SHP77 treated with DMSO at 0.1 percent for 48 hours (cell line): ENCODE results near the gene AOPEP.

Source experiments
- DNase-seq: peaks from one replicate; lab custom pipeline; 2025; lab: John Stamatoyannopoulos, UW

AOPEP gene

DNA sequence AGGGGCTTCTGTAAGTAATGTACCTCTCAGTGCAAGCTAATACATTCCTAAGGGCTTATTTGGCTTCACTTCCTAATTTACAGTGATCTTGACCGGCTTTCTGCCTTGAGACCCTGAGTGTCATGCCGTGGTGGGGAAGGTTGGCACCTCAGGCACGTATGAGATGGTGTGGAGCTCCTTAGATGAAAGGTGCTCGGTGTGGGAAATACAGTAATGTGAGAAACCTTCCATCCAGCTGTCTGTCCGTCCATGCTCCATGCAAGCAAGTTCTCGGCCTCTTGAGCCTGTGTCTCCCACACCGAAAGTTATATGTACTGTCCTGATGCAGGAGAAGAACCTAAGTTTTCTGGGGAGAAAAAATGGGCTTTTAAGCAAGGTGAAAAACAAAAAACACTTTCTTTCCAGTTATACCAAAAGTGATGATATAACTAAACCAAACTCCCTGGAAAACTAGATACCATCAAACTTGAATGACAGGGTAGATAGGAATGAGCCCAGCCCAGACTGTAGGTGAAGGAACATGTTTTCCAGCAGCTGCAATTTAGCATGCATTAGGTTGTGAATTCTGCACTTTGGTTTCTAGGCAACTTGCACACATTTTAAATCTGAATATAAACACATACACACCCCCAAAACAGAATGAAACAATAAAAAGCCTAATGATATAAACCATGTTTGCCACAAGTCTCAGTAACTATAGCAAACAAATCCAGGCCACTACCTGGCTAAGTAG lies 311.5 kb downstream of the AOPEP start:
- no peak for DNase-seq

DNA sequence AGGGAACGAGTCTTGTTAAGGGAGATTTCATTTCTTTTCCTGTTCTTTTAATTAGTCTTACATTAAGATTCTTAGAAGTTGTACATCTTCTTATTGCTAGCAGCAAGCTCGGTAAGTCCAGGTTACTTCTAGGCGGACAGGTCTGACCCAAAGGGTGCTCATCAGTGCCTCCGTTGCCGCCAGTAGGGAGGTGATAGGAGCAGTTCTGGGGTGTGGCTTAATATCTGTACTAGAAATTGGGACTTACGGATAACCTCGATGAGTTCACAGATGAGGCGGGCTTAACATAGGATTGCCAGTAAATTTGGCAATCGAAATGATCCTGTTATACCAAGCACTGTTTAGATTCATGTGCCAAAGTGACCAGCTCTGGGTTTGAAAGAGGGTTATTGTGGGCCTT lies 312.2 kb downstream of the AOPEP start:
- no peak for DNase-seq

DNA sequence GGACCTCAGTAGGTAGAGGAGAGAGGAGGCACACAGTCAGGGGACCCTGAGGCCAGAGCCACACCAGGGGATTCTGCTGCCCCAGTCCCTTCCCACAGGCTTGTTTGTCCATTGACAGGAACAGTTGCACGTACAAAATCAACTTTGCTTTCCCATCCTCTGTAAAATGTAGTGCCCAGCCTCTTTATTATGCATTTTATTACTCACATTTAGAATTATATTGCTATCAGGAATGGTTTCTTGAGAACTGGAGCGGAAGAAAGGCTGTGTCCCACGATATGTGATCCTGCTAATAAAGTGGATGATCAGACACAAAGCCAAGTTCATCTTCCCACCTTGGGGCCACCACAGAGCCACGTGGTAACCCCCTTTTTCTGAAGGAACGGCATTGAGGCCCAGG lies 313.6 kb downstream of the AOPEP start:
- no peak for DNase-seq

DNA sequence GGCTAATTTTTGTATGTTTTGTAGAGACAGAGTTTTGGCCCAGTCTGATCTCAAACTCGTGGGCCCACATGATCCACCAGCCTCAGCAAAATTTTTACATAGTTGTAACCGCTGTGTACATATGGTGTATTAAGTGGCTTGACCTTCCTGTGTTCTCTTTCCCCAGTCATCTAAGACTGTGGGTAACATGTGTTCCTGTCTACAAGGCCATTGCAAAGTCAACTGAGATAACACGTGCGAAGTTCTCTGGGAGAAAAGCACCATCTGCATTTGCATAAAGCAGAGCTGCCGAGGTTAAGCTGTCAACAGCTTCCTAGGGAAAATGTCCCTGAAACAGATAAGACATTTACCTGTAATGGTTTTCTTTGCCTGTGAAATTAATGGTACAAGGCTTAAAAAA lies 317.3 kb downstream of the AOPEP start:
- DNase-seq: no peak

DNA sequence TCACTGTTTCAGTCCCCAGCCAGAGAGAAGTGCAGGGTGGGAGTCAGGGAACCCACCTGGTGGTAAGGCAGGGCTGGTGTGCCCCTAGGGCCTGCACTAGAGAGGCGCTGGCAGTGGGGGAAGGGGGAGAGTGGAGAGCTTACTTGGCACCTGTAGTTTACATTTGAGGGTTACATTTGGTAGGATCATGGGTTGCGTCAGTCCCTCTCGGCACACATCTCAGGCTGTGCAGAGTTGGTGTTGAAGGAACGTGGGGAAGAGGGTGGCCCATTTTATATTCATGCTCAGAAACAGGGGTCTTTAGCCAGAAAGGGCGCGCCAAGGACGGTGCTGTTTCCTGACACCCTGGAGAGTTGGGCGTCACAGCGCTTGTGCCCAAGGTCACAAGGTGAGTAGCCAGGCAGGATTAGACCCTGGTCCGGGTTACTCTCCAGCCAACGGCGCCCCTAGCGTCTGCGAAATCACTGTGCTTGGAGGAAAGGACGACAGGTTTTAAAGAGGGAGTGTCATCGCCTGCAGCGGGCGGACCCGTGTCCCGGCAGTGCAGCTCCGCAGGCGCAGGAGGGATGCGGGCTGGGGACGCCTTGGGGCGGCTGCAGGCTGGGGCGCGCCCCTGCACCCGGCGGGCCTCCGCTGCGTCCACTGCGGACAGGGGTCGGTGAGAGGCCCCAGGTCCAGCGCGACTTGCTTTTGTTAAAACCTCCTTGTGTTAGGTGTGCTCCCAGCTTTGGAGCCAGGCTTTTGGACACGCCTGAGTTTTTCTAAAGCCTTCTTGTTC lies 318.4 kb downstream of the AOPEP start:
- no peak for DNase-seq

DNA sequence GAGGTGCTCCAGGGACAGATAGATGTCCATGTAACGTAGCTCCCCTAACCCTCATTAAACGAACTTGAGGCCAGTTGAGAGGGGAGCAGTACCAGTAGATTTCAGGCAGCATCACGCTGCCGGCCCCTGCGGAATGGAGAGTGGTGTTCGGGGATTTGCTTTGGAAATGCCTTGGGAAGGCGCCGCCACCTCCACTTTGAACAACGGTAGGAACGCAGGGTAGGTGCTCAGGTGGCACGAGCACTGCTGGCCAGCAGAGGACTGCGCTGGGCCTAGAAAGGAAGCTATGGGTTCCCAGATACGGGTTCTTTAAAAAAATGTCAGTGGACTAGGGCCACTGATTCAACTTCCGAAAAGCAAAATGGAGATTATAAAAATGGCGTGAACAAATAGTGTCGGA lies 319.3 kb downstream of the AOPEP start:
- no peak for DNase-seq

DNA sequence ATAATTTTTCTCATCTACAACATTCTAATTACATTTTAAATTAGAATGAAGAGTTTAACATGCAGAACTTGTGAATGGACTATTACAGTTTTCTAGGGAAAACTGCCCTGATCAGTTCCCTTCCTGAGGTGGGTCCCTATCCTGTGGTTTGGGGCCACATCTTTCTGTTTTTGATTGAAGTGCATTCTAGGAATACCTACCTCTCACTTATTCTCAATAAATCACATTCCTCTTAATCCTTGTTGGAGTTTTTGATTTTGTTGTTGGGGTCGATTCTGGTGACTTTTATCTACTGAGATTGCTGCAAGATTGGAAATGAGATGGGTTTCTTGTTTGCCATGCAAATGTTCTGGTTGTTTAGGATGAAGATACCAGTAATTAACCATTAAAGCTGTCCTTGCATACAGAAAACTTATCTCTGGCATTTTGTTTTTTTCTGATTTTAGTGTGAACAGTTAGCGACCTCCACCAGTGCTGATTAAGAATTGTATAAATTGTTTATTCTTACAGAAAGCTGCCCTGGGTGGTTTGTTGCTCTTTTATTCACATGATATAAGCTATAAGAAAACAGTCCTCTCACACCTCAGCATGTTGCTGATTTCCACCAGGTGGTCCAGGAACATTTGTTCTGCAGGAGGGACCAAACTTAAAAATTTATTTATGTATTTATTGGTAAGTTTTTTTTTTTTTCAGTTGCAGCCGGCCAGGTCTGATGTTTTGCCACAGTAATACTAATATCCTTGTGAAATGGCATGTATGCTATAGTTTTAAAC lies 321.1 kb downstream of the AOPEP start:
- no peak for DNase-seq

DNA sequence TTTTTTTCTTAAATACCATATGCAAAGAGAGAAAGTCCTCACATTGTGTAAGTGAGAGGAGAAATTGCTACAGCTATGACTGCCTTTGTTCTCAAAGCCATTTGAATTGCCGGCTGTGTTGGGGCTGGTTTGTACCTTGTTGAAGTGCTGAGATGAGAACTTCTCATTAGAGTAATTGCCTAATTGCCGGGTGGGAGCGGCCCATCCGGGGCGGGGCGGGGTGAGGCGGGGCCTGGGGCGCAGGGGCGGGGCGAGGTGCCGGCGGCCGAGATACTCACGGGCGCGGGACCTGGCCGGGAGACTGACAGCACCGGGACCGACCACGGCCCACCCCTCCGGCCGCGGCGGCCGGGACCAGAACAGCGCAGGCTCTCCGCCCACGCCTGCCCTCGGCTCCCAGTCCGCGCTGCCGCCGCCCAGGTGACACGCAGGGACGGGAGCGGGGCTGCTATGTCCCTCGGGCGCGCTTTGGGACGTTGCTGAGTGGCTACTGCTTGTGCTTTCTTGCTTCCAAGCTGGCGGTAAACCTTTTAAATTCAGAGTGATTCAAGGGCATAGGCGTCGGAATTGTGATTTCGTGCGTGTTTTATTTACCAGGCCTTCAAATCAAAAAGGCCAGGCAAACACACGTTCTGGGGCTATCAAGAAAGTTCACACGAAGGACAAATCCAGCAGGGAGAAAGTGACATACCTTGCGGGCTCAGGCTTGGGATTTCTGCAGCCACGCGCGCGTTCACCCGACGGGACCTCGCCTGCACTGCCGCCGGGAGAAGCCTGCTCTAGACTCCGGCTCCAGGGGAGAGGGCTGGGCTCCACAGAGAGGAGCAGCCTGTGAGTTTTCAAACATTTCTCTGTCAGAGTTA lies 322.0 kb downstream of the AOPEP start:
- DNase-seq: no peak

DNA sequence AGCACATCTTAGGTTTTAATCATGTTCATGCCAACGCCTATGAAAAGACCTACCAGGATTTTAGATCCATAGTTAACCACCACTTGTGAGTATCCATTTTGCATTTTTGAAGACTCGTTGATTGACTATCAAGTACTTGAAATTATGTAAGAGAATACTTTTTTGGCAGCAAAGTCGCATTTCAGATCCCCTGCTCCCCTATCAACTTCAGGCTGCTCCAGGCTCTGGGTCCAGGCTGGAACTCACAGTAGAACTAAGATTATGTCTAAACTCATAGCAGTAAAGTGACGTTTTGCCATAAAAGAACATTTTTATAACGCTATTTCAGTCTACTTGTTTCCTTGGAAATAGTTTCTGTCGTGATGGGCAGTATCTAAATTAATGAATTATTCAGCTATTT lies 323.3 kb downstream of the AOPEP start:
- no peak for DNase-seq

DNA sequence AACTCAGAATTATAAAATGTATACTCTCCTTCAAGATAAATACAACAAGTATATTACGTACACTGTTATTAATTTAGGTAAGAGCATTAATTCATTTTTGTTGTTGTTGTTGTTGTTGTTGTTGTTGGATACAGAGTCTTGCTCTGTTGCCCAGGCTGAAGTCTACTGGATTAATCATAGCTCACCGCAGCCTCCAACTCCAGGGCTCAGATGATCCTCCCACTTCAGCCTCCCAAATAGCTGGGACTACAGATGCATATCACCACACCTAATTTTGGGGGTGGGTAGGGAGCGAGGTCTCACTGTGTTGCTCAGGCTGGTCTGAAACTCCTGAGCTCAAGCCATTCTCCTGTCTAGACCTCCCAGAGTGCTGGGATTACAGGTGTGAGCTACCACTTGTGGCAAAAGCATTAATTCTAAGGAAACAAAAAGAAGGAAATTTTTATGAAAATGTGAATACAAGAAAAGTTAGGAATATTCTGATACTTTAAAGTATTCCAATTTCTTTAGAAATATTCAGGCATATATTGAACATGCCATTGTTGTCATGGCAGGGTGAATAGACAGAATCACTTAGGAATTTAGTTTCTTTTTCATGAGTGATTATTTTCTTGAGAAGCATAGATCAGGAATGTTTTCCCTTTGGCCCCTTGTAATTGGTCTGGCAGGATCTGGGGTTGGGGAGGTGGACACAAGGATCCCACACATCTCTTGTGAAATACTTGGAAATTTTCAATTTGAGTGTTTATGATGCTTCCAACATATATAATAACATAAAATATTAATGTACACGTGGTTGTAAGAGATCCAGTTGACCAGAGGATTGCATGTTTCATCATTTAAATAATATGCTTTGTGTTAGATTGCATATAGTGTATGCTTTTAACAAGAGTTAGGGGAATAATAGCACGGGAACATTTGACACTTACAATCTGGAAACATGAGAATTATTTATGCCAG lies 327.4 kb downstream of the AOPEP start:
- DNase-seq: no peak

DNA sequence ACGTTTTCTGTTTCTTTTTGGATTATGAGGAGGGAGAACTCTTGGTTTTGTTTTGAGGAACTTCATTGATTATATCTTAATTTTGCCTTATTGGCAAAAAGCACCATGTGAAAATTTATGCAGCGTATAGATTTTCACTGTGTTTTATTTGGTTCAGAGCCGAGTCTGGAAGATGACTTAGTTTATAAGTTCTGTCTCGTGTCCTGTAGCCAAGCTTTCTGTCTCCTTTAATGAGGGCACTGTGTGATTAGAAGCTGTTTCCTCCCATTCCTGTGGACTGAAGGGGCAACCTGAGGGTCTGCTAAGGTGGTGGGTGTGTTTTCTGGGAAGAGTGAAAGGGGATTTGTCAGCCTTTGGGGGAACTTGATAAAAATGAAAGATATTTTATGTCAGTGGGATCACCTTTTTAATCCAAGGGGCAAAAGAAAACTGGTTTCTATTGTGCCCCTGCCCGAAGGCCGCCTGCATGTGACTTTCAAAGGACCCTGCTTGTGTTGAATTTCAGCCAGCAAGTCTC lies 328.9 kb downstream of the AOPEP start:
- DNase-seq: no peak

DNA sequence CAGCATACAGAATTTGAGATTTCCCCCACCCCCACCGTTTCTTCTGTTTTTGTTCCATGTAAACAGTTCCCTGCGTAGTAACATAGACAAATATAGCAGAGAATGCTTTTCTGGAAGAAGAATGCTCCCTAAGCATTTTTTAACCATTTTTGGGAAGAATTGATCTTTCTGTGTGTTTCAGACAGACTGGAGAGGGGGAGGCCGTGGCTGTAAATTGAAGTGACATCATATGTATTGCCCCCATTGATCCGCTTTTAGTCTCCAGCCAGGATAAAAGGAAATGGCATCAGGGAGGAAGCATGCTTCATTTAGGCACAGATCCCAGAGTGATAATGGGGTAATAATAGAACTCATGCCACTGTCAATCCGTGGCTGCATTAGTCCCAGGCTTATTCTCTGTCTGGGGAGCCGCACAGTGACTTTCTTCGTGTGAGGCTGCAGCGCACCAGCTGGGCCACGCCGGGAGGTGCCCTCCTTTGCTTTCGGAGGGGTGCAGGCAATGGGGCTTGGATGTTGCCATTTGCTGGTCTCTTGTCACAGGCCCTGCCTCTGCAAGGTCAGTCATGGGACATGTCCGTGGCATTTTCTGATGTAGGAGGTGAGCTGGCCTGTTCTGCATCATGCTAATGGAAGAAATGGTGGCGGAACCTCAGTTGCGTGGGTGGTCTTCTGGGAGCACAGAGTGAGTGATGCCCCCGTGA lies 329.5 kb downstream of the AOPEP start:
- DNase-seq: no peak

DNA sequence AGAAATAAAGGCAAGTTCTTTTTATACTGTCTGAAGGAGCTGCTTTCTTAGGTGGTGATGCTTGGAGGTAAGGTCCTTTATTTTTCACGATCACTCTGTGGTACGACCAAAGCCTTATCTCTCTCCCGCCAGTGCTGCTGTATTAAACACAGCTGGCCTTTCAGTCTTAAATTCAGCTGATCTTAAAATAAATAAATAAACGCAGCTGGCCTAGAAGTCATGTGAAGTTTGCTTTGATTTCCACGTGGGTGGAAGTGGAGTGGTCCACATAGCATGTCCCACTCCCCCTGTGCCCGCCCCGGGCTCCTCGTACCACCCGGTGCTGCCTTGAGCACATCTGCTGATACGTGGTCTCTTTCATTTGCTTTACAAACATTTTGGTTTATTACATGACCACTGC lies 330.6 kb downstream of the AOPEP start:
- no peak for DNase-seq

DNA sequence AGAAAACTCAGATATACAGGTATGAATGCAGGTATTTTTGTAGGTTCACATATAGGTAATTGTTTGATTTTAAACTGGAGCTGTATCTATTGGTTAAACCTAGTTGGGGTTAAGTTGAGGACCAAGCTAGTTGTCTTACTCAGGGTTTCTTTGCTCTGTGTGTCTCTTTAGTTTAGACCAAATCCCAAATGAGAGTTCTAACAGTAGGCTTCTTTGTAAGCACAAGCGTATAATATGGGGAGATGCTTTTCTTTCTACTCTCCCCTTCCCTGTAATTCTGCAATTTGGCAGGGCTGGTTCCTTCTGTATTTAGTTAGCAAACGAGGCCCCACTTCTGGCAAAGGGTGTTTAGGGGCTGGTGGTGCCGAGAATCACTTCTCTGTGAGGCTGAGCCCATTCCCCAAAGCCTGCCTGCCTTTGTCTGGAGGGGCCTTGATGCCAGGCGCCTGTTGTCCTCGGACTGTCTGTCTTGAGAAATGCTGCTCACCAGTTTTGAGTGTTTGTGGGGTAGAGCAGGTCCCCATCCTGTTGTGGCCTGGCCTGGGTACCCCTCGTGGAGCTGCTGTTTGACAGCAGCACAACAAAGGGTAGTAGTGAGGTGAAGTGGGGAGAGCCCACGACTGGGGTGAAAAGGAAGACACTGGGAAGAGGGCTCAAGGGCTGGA lies 331.8 kb downstream of the AOPEP start:
- DNase-seq: no peak

DNA sequence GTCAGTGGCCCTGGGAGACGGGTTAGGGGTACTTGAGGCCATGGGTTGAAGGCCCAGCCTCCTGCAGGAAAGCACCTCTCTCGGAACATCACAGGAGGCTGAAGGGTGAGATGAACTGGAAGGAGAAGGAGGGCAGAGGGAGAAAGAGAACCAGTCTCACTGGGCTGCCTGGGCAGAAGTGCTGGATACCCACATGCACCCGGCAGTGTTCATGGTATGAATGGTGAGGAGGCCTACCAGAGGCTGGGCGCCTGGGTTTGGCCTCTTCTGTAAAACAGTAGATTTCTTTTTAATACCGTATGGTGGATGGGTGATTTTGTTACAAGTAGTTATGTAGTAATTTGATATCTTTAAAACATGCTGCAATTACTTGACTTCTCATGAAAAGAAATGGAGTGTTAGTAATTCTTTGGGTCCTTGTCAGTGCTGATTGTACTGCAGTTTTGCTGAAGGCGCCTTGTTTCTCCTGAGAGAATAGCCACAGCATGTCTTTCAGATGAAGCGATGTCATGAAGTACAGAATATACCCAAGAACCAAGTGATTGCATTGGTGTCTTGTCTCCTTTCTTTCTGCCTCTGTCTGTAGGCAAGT lies 332.4 kb downstream of the AOPEP start:
- DNase-seq: no peak

DNA sequence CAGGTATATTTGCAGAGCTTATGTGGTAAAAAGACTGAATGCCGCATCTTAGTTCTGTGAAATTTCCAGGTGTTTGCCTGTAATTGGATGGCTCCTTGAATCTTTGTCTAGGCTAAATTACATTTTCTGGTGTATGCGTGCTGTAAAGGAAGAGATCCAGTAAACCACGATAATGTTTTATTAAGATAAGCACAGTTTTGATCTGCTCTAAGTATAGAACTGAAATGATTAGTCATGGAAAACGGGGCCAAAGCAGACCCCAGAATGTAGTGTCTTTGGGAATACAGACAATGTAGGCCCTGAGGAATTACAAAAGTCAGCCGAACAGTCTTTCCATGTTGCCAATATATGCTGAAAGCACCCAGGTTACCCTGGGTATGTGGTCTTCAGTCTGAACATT lies 333.7 kb downstream of the AOPEP start:
- no peak for DNase-seq

DNA sequence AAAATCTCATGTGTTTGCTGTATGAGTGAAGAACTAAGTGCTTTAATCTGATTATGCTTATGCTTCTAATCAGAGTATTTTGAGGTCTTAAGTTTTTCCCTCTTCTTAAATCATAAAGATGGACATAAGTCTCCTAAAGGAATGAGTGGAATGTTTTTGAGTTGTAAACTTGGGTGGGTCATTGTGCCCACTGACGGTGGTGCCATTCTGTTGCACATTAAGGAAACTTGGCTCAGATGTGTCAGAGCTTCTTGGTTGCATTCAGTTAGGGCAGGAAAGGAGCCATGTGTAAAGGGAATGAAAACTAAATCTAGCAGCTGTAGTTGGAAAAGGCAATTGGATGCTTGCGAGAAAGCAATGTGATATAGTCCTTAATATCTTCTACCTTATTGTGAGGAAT lies 334.4 kb downstream of the AOPEP start:
- no peak for DNase-seq

DNA sequence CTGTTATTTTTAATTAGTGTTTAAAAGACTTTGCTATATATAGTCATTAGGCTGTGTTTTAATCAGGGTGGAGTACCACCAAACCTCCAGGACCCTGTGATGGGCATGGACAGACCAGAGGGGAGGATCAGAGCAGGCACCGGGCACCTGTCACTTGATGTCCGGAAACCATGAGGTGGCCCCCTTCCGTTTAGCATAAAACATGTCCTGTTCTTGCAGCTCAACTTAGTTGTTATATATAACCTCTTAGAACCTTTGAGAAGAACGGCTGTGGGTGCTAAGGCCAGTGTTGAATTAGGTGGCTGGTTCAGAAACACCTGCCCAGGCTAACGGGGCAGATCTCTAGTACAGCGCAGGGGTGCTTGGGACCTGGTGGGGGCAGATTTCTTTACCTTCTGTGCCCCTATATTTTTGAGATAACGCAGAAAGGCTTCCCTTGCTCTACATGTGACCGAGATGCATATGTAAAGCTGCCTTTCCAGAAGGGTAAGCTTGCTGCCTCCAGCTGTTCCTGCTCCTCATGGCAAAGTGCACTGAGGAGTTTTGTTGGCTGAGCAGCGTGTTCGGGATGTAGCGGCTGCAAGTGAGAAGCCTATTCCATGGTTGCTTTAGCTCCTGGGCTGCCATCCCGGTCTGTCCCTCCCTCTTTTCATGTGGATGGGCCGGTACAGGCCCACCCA lies 335.6 kb downstream of the AOPEP start:
- no peak for DNase-seq
